Activated CD4-positive, alpha-beta T cell treated with anti-CD3 and anti-CD28 coated beads, Interleukin-2, Interleukin-6, amounts not matched to agents 100 ng/mL and 50 ng/mL, durations not matched to agents 16 hours and 8 hours (primary cell): ENCODE data around the gene UGT2A1.

Source experiments
- DNase-seq: peaks from one replicate; pipeline ENCODE4 v3.0.0-alpha.2; 2020

UGT2A1 gene

DNA sequence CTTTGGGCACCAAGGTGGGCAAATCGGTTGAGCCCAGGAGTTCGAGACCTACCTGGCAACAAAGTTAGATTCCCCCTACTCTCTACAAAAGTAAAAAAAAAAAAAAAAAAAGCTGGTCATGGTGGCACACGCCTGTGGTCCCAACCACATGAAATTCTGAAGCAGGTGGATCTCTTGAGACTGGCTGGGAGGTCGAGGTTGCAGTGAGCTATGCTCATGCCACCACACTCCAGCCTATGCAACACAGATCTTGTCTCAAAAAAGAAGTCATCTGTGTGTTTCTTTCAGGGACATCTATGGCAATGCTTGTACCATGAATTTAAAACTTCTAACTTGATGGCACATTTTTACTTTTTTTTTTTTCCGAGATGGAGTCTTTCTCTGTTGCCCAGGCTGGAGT lies 68.9 kb downstream of the UGT2A1 start:
- DNase-seq: no peak

DNA sequence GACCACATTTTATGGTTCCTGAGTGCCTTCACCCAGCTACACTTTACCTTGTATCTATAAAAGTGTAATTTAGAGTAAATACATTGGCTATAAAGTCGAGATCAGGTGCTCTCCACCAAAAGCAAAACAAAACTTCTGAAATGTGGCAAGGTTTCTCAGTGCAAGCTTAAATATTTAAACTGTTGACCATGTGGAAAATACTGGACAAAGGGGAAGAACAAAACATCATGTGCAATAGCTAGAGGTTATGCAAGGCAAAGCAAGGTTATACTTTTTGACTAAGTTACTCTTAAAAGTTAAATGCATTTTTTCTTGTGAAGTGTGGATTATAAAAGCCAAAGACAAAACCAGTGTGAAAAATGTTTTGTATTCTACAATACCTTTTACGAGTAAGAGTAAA lies 69.5 kb downstream of the UGT2A1 start:
- no peak for DNase-seq

DNA sequence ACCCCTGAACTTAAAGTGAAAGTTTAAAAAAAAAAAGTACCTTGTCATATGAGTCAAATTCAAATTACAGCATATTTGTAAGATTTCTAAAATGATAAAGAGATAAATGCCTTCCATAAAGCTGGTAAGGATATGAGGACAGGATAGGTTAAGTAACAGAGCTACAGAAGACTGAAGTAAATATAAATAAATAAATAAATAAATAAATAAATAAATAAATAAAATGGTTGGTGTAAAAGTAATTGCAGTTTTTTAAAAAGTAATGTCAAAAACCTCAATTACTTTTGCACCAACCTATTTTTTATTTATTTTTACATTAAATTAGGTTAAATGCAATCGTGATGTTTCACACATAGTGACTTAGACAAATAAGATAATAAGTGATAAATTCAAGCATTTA lies 75.8 kb downstream of the UGT2A1 start:
- DNase-seq: no peak

DNA sequence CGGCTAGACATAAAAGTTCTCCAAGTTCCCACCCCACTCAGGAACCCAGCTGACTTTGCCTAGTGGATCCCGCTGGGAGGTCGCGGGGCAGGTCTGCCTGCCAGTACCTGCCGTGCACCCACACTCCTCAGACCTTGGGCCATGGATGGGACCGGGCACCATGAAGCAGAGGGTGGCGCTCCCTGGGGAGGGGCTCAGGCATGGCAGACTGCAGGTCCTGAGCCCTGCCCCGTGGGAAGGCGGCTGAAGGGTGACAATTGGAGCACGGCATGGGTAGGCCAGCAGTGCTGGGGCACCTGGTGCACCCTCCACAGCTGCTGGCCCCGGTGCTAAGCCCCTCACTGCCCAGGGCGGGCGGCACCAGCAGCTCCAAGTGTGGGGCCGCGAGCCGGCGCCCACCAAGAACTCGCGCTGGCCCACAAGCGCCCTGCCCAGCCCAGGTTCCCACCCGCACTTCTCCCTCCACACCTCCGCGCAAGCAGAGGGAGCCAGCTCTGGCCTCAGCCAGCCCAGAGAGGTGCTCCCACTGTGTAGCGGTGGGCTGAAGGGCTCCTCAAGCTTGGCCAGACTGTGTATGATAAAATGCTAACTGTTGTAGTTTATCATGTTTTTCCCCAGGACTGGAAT lies 76.7 kb downstream of the UGT2A1 start:
- no peak for DNase-seq

DNA sequence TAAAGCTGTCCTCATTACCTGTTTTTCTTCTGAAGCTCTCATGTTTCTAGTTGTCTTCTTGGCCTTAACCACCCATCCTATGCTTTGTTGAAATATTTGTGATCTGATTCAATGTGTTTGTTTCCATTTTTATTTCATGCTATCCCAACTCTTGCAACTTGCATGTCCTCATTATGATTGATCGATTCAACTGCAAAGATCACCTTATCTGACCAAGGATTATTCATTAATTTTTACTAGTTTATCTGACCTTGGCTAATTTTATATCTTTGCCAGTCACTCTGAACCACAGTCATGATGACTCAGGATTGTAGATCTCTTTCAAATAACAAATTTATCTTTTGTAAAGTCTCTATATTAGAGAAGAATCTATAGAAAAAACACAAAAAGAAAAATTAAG lies 84.3 kb downstream of the UGT2A1 start:
- DNase-seq: no peak

DNA sequence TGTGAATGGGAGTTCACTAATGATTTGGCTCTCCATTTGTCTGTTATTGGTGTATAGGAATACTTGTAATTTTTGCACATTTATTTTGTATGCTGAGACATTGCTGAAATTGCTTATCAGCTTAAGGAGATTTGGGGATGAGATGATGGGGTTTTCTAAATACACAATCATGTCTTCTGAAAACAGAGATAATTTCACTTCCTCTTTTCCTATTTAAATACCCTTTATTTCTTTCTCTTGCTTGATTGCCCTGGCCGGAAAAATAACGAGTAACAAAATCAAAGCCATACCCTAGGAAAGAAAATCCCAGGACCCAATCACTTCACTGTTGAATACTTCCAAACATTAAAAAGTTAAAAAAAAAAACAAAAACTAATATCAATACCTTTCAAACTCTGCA lies 89.6 kb downstream of the UGT2A1 start:
- DNase-seq: no peak

DNA sequence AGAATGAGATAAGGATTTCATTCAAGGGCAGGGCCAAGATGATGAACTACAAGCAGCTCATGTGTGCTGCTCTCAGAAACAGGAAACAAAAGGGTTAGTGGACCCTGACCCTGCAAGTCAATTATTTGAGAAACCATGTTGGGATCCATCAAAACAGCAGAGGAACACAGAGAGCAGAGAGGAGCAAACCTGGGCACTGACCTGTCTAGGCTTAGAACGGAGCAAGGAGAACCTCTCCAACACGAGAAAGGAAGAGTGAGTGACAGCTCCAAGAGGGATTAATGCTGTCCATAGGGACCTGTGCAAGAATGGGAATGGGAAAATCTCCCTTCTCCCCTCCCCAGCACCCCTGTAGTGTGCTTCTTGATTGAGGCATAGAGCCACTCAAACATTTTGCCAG lies 103.4 kb downstream of the UGT2A1 start:
- no peak for DNase-seq

DNA sequence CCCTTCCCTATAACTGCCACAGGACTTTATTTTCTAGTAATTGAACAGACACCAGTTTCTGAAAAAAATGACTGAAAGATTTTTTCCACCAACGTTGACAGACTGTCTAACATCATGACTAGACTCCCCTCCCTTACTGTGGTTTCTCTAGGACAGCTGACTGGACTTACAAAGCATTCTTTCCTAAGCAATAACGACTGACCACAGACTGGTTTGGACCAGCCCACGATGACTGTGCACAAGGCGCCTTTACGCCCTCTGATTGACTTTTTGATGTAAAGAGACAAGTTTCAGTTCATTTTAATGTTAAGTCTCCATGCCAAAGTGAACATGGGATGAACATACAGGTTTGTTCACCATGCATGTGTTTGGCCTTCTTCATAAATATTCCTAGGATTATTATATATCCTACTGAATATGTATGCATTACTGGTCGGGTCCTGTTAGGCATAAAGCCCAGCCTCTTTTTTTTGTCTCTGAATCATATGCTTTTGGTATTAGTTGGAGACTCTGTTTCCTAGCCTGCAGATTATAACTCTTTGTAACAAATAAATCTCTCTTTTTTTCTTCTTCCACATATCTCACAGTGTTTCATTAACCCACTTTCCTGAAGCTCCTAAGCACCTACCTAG lies 106.8 kb downstream of the UGT2A1 start:
- no peak for DNase-seq
